Right ventricle myocardium inferior (tissue), 1 donor: ENCODE data around the gene NCK1. TPM values are rescaled to one million over a fixed set of nuclear protein-coding genes. Genes with fewer than 3 reads are reported as not detected.
A peak's percentile ranks its signal among the peaks of the same experiment; 100 is the strongest.

Experiments used
- ATAC-seq: fragments of 200-7000 bp; cut with Tn5 transposase; one replicate; pipeline ENCODE4 v1.9.1; 2020; ENCODE audit warnings: mild to moderate bottlenecking, moderate library complexity
- DNase-seq: peaks from one replicate; pipeline ENCODE4 v3.0.0; 2021; ENCODE audit errors: missing footprints
- intact Hi-C: fragments of 100-400 bp; cut with DNase I; formaldehyde crosslinking; loops from one replicate; pipeline ENCODE4 v1.11.0; 2022
- total RNA-seq: library from RNA; stranded (reverse); fragmentation: NEBNext Ultra II Directional; extraction: Animal tissue kit (Norgen Biotek cat#: 25700); gene quantifications from one replicate; pipeline ENCODE4 v1.2.1, GENCODE V29; 2021
- donor health status: DM: no; HTN: yes; CAD: no; lungs with severe emphysema.

NCK1 gene
- total RNA-seq, 1 donor from 2014 or later: 25.0 TPM

GRCh38 chr3:136995652-136996051 is 133.6 kb downstream of the NCK1 start:
- peak; percentile 46 for ATAC-seq
- intact Hi-C loops: loop anchor here (10.0 kb wide), 1 partner anchor 141 kb away; no protein-coding TSS in a partner anchor
- no peak for DNase-seq

Other genes starting within 250 kb of the NCK1 start
- gene STAG1, start 109.8 kb upstream of the NCK1 start, total RNA-seq: 23.6 TPM
- gene SLC35G2, start 43.1 kb upstream of the NCK1 start, total RNA-seq: 2.1 TPM
- gene IL20RB, start 95.8 kb downstream of the NCK1 start, total RNA-seq: 0.43 TPM